Fibroblast of the aortic adventitia (primary cell): ENCODE measurements around the gene TBX2. TPM values are rescaled to one million over a fixed set of nuclear protein-coding genes. Genes with fewer than 3 reads are reported as not detected.

ENCODE experiments used
- DNase-seq: peaks from one replicate; pipeline ENCODE4 v3.0.0-alpha.2; 2010; ENCODE audit warnings: low read depth
- H3K4me3 ChIP-seq: 2 replicates; pipeline ENCODE4 v1.5.1; 2011; ENCODE audit warnings: low read depth, mild to moderate bottlenecking, control low read depth, low read length, moderate library complexity
- CTCF ChIP-seq: IDR thresholded peaks from 2 replicates; pipeline ENCODE4 v1.5.1; 2011; ENCODE audit warnings: mild to moderate bottlenecking, low read length, control low read depth, inconsistent platforms; ENCODE audit not compliant: insufficient read depth
- total RNA-seq: library from RNA; depleted of rRNA; stranded (reverse); fragments of >200 nt; gene quantifications from 2 replicates; pipeline ENCODE4 v1.2.3, GENCODE V29; 2012; ENCODE audit warnings: low replicate concordance

TBX2 gene
- total RNA-seq, 1 donor = 20.8 TPM

GRCh38 chr17:61398721-61399130 lies 917 bp upstream of the TBX2 start:
- peak overlapping the region; percentile 82 for H3K4me3 ChIP-seq
- peak; percentile 28 for DNase-seq
- no peak for TF ChIP-seq CTCF

- peak overlapping the region; percentile 82 for H3K4me3 ChIP-seq
- peak; percentile 51 for DNase-seq
Measured at GRCh38 chr17:61400066-61400716, 548 bp downstream of the TBX2 start.

GRCh38 chr17:61400717-61401388 lies 1.2 kb downstream of the TBX2 start:
- H3K4me3 ChIP-seq = peak overlapping the region; percentile 82
- peak; percentile 49 for DNase-seq
- no peak for TF ChIP-seq CTCF

More at GRCh38 chr17:61400066-61400716, 548 bp downstream of the TBX2 start:
- TF ChIP-seq CTCF = no peak

GRCh38 chr17:61401389-61402072 lies 1.9 kb downstream of the TBX2 start:
- DNase-seq = peak; percentile 34
- TF ChIP-seq CTCF = no peak

GRCh38 chr17:61402073-61402541 lies 2.5 kb downstream of the TBX2 start:
- peak overlapping the region; percentile 82 for H3K4me3 ChIP-seq
- no peak for DNase-seq
- no peak for TF ChIP-seq CTCF

More at GRCh38 chr17:61401389-61402072, 1.9 kb downstream of the TBX2 start:
- H3K4me3 ChIP-seq = peak overlapping the region; percentile 82

- no peak for TF ChIP-seq CTCF
- peak overlapping the region; percentile 44 for H3K4me3 ChIP-seq
- peak; percentile 36 for DNase-seq
Measured at GRCh38 chr17:61402978-61403800, 3.5 kb downstream of the TBX2 start.
